Stimulated activated CD4-positive, alpha-beta T cell treated with anti-CD3 and anti-CD28 coated beads, Interleukin-2, amount 100 ng/mL, for 4 hours (primary cell): ENCODE data around the gene CTNNBL1.

ENCODE experiments used
- DNase-seq: peaks from one replicate; pipeline ENCODE4 v3.0.0-alpha.2; 2020; ENCODE audit warnings: low read depth

Gene CTNNBL1

DNA sequence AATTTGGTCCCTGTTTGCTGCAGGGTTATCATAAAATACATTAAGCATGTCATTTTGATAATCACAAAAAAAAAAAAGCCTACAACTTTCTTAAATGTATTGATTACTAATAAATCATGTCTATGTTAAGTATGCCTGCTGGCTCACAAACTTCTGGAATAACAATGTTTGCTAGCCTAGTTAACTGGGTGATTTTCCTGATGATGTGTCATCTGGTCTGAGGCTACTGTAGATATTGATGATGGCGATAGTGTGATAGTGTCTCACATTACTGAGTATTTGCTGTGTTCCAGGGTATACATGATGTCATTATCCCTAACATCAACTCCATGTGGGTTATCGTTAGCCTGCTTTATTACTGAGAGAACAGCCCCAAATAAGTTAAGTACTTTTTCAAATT, 122.9 kb downstream of the CTNNBL1 start:
- no peak for DNase-seq

DNA sequence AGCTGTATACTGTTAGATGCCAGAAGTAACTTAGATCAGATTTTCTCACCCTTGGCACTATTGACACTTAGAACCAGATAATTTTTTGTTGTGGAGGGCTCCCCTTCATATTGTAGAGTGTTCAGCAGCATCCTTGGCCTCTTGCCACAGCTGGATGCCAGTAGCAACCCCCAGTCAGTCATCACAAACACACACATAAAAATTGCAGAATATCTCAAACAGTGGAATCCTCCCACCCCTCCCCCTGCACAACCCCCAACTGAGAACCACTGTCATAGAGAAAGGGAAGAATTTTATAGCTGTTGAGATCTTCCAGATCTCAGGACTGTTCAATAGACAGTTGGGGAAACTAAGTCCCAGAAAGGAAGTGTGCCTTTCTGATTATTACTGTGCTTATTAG, 127.9 kb downstream of the CTNNBL1 start:
- no peak for DNase-seq

DNA sequence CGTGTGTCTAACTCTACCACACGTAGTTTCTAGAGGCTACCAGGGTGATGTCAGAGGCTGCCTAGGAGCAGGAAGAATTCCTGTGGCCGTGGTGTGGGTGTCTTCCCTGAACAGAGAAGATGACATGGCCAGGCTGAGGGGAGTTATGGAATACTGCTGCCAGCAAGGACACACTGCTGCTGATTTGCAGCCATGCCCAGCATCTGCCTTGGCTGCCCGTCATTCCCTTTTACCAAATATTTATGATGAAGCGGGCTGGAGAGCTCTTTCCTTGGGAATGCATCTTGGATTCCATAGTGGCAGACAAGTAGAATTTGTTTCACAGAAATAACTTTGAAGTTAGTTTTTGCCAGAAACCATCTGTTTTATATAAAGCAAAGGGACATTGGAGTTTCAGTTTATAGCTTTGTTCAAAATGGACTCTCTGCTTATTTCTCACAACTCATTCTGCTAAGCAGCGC, 128.3 kb downstream of the CTNNBL1 start:
- DNase-seq: no peak

DNA sequence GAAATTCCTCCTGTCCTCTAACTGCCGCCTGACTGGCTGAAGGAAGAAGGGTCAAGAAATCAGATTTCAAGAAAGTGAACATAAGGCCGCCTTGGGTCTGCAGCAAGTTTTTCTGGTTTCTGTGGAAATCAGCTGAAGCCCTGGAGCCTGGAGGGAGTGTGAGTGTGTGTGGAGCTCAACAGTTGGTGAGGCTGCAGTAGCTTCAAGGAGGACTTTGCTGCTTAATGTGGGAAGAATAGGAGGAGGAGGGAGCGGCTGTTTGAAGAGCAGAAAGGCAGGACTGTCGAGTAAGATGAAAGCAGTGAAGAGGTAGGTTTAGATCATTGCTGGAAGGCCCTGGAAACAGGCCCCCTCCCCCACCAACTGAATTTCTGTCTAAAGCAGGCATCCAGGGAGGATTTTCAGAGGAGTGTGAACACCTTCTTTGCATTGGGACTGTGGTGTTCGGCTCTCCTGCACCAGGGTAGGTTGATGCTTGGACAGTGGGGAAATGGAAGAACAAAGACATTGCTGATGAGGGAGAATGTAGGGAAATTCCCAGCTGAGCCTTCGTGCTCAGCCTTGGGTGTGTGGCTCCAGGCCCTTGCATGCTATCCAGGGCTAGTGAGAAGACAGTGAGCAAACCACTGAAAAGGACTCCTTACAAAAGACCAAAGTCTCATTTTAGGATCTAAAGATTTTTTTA, 129.6 kb downstream of the CTNNBL1 start:
- DNase-seq: no peak

DNA sequence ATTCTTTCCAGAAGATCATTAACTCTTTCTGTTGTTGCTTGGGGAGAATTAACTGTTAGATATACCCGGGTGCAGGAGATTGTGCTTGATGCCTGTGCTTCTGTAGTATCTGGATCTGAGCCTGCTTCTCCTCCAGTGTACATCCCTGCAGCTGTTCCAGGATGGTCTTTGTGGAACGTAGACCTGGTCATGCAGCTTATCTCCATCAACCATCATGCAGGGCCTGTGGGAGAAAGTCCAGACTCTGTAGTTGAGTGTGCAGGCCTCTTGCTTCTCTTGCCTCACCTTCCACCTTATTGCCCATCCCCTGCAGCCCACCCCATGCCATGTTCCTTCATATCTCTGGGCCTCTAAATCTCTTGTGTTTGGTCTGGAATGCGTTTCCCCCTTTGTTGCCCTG, 133.8 kb downstream of the CTNNBL1 start:
- DNase-seq: no peak

DNA sequence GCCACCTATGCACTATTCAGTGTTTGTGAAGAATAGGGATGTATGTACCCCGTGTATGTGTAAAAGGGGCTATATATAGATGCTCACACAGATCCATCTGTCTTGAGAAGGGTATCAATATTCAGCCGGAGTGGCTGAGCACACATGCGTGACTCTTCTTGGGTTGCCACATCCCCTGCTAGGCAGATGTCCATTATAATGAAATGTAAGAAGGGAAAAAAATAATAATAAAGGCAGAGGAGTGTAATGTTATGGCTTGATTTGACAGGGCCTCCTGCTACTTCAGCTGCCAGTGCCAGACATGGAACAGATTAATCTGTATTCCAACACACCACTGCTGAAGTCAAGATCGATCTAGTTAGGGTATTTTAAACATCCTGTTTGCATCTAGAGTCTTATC, 134.9 kb downstream of the CTNNBL1 start:
- DNase-seq: no peak

DNA sequence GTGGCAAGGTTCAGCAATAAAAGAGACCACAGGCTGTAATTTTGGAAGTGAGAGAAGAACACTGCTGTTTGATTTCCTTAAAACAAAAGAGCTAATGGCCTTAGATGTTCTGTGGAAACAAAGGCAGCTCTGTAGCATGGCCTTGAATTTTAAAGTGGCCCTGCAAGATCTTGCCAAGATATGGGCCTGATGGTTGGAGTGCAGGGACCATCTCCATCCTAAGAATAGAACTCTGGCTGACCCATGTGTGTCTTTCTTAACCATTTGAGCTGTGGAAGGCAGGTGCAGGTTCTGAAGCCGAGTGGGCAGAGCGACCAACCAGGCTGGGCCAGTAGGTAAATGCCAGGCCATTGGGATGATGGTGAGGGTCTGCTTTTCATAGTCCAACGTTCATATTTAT, 135.3 kb downstream of the CTNNBL1 start:
- no peak for DNase-seq

DNA sequence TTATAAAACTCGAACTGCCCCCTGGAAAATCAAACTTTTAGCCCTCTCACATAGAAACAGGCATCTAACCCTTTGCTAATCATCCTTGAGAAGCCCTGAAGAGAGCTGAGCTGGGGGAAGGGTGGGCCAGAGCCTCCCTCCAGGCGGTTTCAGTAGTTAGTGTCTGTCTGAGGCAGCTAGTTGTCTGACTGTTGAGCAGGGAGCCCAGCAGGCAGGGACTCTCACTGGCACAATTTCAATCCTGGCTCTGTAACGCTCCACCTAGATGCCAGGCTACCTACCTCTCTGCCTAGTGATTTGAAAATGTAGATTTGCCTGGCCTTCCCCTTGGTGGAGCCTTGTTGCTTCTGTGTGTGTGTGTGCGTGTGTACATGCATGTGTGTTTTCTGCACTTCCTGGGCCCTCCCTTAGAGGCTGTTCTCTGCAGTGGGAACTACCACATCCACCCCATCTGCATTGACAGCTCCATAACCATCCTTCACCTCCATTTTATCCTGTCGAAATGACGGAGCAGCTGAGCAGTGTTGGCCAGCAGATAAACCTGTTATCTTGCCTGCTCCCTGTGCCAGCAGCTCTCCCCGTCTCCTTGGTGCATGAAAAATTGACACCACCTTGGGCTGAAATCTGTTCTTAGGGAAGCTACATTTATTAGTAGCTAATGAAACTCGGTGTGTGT, 139.5 kb downstream of the CTNNBL1 start:
- no peak for DNase-seq

DNA sequence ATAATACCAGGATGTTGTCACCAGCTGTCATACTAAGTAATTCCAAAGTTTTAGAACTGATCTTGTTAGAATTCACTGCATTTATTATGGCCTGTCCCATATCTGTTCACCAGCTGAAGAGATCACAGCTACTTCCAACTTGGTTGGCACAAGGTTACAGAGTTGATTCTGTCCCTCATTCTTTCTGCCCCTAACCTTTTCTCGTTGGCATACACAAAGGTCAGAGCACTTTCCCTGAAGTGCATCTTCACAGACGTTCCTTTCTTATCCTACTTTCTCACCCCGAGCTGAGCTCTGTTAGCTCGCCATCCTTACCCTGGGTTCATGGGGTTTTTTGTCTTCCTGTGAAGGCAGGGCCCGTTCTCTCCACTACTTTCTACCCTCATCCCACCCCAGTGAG, 143.1 kb downstream of the CTNNBL1 start:
- DNase-seq: no peak

DNA sequence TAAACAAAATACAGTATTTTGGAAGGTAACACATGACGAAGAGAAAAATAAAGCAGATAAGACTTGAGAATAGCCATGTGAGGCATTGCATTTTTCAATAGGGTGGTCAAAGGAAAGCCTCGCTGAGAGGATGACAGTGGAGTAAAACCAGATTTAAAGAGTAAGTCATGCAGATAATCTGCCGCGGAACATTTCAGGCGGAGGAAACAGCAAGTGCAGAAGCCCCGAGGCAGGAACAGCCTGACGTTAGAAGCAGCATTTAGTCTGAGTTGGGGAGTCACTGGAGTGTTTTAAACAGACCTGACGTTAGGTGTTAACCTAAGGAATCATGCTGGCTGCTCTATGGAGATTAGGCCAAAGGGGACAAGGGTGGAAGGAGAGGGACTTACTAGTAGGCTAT, 144.1 kb downstream of the CTNNBL1 start:
- DNase-seq: no peak

DNA sequence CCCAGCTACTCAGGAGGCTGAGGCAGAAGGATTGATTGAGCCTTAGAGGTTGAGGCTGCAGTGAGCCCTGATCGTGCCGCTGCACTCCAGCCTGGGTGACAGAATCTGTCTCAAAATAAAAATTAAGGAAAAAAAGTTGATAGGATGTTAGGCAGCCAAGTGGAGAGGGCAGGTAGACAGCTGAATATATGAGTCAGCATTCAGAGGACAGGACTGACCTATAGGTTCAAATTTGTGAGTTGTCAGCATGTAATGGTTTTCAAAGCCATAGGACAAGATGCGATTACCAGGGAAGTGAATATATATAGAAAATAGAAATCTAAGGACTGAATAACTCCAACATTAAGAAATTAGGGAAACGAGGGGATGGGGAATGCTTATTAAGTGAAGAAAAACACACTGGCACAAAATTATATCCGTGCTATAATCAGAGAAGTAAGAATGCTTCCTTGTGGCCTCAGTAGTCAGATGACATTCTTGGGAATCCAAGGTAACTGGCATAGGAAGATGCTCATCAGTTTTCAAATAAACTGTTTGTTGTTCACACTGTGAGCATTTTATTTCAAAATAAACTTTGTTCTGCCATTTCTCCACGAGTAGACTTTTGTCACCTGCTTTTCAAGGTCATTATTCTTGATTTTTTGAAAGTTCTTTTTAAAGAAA, 145.1 kb downstream of the CTNNBL1 start:
- no peak for DNase-seq

DNA sequence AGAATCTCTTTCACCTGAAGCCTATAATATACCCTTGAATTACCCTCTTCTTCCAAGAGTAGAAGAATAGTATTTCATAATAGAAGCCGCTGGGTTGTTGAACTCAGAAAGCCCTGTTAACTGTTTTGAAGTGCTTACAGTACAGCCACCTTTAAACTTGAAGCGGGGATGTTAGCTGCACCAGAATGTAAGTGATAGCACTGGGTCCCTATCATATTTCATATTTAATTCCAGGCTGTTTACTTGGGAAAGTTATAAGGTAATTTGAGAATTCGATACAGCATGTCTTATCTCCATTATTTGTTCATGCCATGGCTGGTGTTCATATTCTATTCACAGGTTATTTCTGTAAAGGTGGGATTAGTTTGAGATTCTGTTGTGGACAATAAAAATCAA, 145.6 kb downstream of the CTNNBL1 start:
- no peak for DNase-seq

DNA sequence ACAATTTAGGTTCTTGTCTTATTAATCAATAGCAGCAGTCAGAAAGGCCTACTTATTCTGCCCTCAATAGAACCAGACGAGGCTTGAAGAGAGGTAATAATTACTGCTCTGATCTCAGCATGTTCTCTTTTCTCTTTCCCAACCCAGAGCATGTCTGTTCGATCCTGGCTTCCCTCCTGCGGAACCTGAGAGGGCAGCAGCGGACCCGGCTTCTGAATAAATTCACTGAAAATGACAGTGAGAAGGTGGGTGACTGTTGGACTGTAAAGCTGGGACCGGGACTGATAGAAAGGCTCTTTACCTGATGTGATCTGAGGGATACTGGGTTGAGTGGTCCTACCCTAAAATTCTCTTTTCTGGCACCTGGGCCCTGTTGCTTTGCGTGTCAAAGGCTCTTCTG, 146.1 kb downstream of the CTNNBL1 start:
- no peak for DNase-seq

DNA sequence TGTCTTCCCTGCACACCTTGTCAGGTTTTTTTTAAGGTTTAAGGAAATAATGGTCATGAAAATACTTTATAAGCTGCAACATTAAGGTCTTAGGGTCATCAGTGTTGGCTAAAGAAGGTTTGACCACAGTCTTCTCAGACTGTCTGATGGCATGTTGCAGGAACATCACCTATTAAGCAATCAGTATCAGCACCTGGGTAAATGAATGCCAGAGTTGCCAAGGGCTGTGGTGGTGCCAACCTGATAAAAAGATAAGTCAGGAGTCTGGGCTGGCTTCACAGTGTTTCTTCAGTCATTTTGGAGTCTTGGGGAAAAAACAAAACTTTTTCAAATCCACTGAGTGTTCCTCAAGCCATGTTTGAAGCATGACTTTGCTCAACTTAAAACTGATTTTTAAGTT, 147.6 kb downstream of the CTNNBL1 start:
- no peak for DNase-seq

DNA sequence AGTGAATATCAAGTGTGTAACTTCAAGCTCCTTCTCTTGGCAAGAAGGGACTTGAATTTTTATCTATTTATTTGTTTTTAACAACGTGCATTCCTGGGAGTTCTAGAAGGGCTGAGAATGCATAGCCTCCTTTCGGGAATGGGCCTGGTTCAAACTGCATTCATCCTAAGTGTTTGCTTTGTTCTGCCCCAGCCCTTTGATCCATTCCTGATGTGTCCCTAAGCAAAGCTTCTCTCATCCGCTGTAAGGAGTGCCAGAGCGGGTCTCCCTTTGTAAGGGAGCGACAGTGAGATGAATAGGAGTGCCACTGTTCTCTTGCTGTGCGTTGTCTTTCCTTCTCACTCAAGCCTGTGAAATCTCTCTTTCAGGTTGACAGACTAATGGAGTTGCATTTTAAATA, 148.1 kb downstream of the CTNNBL1 start:
- no peak for DNase-seq

DNA sequence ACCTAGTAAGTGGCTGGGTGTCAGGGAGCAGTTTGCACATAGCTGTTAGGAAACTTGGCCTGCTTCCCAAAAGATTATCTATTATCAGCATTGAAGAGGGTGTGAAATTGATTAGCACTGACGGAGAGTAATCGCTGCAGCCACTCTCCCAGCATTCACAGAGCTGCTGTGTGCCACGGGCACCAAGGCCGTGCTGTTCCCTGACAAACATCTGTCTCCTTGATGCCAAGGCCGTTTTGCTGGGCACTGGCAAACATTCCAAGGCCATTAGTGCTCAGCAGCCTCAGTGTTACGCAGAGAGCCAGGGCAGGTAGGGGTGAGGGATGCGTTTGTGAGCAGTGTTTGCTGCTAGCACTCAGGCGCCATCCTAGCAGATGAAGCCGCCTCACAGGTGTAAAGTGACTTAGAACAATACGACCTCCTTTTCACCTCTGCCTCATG, 151.4 kb downstream of the CTNNBL1 start:
- no peak for DNase-seq

DNA sequence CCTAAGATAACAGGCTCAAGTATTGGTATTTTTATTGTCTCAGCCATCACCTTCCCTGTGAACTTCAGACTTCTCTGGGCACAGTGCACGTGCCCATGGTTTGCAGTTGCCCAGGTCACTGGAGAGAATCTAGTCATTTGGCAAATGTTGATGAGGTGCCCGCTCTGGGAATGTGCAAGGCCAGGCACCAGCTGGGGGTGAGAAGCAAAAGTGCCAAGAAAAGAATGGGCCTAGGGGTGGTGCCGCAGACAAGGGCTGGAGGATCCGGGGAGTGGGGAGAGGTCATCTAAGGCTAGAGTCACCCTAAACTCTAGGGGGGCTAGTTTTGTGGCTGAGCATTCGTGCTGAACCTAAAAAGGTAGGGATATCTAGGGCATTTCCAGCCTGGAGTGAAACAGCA, 152.0 kb downstream of the CTNNBL1 start:
- DNase-seq: no peak

DNA sequence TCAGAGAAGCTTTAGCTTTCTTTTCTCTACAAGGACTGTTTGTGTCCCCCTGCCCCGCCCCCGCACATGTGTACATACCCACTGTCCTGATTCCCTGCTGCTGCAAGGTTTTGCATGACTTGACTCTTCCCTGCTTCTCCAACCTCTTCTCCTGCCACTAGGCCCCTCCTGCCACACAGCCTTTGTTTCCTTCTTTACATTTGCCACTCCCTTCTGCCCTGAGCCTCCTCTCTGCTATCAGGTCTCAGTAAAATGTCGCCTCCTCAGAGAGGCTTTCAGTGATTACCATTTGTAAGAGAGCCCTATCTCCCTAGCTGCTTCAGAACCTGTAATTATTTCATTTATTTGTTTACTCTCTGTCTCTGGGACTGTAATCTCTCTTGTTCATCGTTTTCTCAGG, 152.7 kb downstream of the CTNNBL1 start:
- no peak for DNase-seq

DNA sequence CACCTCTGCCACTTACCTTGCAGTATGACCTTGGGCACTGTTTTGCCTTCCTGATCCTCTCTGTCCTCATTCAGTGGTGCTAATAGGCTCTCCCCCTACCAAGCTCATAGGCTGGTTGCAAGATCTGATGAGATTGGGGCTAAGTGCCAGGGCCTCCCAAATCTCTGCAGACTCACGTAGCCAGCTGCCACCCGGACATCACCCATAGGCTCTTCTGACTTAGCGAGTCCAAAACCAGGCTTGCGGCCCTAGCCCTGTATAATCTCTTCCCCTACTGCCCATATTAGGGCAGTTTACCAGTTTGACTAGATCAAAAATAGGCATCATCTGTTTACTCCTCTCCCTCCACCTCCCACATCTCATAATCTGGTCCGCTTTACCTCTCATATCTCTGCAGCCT, 154.9 kb downstream of the CTNNBL1 start:
- no peak for DNase-seq

DNA sequence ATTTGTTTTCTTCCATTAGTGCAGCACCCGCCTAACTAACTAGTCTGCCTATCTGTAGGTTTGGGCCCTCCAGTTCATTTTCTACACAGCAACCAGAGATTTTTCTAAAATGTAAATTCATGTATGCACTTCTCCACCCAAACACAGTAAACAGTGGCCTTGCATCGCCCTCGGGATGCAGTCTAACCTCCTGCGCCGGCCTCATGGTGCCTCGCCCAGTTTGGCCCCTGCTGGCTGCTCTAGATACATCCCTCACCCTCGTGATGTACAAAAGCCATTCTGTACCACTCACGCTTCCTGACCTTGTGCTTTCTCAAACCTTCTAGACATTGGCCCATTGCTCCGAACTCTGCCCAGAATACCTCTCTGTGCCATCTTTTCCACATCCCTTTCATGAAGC, 155.3 kb downstream of the CTNNBL1 start:
- no peak for DNase-seq

DNA sequence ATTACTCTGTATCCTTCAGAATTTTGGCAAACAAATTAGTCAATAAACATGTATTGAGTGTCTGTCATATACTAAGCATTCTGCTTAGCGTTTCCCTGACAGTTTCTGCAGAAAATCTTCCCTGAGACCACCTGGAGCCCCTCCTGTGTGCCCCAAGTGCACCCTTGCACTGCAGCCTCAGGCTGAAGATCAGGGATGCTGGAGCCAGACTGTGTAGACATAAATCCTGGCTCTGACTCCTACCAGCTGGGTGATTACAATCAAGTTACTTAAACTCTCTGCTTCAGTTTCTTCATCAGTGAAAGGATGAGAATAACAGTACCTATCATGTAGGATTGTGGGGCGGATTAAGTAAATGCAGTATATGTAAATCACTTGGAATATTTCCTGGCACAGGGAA, 155.7 kb downstream of the CTNNBL1 start:
- no peak for DNase-seq

DNA sequence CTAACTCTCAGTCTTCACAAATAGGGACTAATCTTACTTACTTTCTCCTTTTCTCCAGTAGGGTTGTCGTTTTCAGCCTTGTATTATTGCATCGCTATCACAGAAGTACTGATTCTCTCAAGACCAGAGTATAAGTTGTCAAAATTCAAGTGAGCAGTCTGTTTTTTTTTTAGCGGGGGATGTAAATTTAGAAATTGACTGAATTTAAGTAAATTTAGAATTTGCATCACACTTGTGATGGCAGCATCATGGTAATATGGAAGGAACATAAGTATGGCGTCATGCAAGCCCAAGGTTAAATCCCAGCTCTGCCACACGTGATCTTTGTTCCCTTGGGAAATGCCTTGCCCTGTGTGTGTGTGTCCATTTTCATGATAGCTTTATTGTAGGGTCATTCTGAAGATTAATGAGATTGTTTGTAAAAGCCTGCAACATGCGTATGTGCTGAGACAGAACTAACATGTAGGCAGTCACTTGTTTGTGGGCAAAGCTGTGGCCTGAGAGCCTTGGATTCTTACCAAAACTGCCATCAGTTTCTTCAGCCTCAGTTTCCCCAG, 156.3 kb downstream of the CTNNBL1 start:
- no peak for DNase-seq

DNA sequence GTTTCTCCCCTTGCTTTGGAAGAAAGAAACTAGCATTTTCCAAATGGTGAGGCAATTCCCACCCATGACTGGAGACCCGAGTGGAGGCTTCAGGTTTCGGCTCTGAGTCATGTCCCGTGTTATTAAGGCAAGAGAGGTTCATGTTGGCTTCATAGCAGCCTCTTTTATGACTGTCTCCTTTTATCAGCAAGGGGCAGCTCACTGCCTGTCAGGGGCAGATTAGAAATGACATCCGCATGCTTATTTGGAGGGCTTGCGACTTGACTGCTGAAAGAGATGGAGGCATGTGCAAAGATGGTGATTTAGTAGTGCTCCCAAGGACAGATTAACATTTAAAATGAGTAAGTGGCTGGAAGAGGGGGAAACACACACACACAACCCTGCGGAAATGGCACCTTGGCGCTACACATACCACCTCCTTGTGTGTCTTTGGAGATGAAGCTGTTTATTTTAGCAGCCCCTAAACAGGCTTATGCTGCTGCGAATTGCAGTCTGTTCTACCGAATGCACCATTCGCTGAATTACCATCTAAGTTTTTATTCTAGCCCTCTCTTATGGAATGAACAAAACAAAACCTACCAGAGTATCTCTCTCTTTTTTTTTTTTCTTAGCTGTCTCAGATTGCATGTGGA, 157.0 kb downstream of the CTNNBL1 start:
- no peak for DNase-seq
